Measurements from ENCODE around the gene MS4A18.
"Not testable (repeated sequence)": the region's sequence is repeated elsewhere in the genome, so short reads cannot be mapped to it uniquely, and the experiment has no call there.

MS4A18 gene

DNA sequence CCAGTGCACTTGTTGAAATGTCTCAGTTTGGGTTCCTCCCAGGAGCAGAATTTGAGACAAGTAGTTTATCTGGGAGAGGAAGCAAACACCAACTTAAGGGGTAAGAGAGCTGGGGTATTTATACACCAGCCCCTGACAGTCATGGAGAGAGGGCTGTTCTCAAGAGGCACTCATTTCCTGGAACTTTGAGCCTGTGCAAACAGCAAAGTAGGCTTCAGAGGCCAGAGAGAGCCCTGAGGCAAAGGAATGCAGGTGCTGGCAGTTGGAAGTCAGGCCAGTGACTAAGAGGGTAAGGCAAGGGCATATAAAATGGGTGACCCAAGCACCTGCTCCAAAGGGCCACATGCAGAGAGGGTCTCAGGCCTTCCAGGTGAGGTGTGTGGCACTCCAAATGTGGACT, 16.1 kb downstream of the MS4A18 start:
- DNase-seq: no peak

DNA sequence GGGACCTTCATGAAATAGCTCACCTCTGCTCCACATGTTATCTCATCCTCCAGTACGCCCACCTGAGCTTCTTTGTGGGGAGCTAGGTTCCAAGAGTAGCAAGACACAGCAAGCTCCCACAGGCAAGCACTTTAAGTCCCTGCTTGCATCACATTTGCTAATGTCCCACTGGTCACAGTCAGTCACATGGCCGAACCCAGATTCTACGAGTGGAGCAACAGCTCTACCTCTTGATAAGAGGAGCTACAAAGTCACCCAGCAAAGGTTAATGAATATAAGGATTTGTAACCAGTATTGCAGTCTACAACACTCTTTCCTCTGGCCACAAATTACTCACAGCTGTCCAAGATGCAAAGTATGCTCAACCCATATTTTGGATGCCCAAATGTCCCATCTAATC, 16.9 kb downstream of the MS4A18 start:
- no peak for DNase-seq

DNA sequence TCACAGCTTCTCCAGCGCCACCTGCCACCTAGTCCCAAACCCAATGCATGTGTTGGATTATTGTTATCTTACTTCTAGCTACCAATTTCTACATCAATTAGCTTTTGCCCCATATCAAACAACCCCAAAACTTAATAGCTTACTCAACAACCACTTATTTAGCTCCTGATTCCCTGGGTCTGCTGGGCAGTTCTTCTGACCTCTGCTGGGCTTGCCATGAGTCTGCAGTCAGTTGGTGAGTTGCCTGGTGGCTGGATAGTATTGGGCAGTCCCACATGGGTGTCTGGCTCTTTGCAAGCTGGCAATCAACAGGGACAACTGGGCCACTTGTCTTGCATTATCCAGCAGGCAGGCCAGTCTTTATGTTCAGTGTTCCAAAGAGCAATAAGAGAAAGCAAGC, 18.5 kb downstream of the MS4A18 start:
- DNase-seq: no peak

DNA sequence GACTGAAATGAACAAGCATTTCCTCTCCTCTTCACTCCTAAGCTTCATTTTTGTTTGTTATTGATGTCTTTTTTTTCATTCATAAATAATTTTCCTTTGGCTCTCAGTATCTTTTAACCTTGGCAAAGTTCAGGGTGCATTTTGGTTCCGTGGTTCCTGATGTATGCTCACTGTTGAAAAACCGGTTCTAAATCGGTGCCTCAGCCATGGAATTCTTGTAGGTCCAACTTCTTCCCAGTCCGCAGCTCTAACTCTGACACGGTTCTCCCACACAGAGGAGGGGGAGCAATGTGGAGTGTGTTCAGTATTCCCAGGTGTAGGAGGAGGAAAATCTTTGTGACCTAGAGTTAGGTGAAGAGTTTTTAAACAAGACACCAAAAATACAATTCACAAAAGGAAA, 19.6 kb downstream of the MS4A18 start:
- no peak for DNase-seq

DNA sequence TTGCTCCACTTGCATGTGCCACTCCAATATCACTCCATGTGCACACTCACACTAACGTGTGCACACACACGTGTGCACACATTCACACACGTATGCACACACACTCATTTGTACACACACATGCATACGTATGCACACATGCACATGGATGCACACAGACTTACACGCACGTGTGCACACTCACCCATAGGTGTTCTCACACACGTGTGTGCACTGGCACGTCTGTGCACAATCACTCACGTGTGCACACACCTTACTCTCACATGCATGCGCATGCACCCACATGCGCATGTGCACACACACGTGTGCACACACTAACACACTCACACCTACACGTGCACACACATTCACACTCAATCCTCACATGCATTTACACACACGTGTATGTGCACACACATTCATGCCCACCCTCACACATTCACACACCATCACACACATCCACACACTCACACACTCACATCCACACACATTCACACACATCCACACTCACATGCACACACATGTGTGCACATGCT, 22.9 kb downstream of the MS4A18 start:
- no peak for DNase-seq

DNA sequence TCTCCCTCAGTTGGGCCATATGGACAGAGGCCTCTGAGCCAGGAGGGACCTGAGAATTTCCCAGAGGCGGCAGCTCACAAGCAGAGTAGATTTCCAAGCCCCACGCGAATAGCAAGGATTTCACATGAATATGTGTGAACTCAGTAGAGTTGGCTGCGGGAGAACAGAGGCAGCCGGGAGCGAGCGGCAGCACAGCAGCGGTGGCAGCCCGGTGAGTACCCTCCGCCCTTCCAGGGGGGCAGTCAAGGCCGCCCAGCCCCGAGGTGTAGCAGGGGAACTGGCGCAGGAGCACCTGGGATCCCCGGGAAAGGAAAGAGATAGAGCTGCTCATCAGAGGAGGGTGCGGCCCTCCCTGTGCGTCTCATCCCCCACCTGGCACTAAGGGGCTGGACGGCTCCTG, 23.7 kb downstream of the MS4A18 start:
- no peak for DNase-seq

DNA sequence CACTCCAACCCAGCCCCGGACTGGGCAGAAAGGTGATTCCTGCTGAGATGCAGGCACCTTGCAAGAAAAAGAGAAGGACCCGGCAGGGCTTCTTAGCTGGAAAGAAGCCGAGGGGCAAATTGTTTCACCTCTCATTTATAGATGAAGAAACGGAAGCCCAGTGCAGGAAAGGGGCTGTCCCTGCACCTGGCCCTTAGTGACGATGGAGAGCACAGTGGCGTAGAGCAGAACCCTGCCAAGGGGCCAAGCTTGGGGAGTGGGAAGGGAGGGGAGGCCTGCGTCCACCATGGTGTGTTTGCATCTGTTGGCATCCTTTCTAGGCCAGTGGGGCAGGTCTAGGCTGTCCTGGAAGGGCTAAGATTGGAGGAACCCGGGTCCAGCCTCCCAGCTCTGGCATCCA, 24.3 kb downstream of the MS4A18 start:
- DNase-seq: no peak

DNA sequence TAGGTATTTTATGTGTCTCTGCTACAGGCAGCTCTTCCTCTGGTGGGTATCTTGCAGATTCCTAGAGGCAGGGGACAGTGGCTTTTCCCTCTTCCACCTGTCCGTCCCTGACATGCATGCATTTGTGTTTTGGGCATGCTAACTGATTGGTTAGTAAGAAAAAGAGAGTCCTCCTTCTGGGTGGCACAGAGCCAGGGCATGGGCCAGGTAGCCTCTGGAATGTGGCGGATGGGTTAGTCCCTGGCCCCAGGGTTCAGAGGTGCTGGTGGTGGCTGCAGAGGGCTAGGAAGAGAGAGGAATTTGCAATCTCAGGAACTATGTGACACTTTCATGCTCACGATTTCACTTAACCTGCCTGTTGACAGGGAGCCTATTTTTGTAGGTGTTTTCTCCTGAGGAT, 26.4 kb downstream of the MS4A18 start:
- DNase-seq: no peak

DNA sequence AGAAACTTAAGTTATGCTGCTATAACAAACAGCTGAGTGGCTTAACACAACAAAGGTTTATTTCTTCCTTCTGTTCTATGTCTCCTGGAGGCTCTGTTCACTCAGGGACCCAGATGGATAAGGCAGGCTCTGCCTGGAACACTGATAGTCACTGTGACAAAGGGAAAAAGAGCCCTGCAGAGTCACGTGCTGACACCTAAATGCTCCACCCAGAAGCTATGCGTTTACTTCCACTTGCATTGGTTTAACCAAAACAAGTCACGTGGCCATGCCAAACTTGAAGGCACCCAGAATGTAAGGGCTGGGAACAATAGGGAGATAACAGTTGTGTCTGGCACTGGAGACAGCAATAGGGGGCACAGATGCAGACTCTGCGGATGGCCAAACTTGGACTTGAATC, 28.8 kb downstream of the MS4A18 start:
- DNase-seq: no peak

DNA sequence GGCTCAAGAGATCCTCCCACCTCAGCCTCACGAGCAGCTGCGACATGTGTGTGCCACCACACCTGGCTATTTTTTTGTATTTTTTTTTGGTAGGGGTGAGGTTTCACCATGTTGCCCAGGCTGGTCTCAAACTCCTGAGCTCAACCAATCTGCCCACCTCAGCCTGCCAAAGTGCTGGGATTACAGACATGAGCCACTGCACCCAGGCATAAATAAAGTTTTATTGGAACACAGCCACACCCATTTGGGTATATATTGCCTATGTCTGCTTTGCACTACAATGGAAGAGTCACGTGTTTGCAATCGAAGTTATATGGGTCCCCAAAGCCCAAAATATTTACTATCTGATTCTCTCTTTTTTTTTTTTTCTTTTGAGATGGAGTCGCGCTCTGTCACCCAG, 30.4 kb downstream of the MS4A18 start:
- no peak for DNase-seq

DNA sequence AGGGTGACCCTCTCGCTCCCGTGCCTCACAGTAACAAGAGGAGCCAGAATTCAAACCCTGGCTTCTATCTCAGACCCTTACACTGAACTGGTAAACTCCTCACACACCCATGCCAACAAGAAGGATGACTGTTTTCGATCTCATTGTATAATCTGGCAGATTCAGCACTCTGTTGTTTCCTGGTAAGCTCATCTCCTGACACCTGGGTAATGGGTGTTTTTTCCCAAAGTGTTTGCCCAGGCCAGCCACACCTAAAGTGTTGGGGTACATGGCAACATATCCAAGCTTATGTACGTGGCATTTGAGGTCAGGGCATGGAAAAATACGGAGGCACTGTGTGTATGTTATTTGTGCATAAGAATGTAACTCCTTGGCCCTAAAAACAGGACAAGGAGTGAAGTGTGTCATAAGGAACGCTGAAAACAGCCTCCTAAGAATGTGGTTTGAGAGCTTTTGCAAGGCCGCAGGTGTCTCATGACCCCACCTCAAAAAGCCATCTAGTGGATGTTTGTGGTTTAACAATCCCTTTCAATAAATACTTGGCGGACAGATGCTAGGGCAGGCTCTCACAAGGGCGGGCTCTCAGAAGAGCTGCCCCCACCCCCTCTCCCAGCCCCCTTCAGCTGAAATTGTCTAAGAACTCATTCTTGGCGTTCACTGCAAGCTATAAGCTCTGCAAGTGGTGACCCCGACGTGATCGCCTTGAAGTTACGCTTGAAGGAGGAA, 31.9 kb downstream of the MS4A18 start, which contains the start of gene MS4A15:
Gene MS4A15, plus strand, starts transcription at position 561 of the 726 bp plus-strand sequence. CDS start 6,867 bp downstream, outside the sequence.
- DNase-seq: no peak

DNA sequence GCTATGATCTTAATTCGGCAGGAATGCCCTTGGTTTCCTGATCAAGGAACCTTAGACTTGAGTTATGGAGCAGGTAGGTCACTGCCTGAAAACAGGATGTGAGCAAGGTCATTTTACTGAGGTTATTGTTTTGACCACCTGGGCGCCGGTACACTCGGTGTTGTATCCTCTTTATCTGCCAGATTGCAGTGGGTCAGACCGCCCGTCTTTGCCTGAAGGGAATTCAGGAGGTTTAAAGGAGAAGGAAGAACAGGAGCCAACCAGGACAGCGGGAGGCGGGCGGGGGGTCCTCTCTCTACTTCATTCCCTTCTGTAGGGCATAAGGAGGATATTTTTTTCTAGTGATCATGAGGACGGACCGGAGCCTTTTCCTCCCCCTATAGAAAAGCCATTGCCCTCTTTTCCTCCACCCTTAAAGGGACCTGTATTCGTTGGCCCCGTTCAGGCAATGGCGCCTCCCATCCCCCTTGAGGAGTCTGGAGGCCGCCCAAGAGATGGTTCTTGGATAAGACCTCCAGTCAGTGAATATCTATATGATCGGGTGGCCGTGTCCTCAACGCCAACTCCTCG, 32.8 kb downstream of the MS4A18 start:
- no peak for DNase-seq

DNA sequence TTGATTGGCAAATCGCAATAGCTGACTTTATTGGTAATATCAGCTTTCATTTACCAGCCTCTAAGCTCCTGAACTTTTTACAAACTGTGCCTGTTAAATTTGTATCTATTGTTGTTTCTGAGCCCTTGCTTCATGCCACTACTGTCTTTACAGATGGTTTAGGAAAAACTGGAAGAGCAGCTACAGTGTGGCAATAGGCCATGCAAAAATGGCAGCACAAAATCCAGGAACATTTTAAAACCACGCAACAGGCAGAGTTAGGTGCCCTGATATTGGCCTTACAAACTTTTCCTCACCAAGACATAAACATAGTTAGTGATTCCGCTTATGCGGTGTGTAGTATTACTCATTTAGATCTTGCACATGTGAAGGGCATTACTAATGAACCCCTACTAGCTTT, 34.2 kb downstream of the MS4A18 start:
- DNase-seq: not testable (repeated sequence)

DNA sequence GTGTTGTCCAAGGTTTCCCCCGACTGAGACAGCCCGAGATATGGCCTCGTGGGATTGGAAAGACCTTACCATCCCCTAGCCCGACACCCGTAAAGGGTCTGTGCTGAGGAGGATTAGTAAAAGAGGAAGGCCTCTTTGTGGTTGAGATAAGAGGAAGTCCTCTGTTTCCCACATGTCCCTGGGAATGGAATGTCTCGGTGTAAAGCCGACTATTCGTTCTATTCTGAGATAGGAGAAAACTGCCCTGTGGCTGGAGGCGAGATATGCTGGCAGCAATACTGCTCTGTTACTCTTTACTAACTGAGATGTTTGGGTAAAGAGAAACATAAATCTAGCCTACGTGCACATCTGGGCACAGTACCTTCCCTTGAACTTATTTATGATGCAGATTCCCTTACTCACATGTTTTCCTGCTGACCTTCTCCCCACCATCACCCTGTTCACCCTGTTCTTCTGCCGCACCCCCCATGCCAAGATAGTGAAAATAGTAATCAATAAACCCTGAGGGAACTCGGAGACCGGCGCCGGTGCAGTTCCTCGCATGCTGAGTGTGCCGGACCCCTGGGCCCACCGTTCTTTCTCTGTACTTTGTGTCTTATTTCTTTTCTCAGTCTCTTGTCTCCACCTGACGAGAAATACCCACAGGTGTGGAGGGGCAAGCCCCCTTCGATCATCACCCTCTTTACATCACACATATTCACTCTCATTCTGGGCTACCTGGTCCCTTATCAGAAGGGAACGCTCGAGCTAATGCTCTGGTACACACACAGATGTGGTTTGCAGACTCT, 35.1 kb downstream of the MS4A18 start:
- peak; percentile 39 for DNase-seq

DNA sequence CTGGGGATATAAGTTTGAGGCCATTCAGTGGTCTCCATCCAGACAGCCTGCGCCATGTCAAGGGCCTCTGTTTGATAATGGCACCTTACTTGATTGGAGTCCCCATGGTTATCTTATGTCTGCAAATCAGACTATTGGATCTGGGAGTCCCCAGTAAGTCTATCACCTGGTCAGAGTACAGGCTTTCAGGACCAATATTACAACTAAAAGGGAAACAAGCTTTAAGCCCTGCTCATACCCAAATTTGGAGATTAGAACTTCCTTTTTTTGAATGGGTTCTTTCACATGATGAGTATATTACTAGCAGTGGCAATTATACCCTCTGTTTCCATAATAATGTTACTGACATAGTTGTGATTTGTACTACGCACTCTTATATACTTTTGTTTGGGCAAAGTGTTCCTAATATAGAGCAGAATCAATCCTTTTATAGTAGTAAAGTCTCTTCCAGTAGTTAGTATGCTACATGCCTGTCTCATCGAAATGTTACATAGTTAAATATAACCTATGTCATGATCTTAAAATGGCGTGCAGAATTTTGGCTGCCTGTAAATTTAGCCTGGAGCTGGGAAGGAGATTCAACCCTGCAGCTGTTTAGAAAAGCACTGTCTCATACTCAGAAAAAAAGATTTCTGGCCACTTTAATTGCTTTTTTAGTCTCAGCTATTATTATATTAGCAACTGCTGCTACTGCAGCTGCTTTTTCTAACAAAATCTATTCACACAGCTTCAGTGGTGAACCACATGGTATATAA, 37.1 kb downstream of the MS4A18 start:
- peak; percentile 10 for DNase-seq

DNA sequence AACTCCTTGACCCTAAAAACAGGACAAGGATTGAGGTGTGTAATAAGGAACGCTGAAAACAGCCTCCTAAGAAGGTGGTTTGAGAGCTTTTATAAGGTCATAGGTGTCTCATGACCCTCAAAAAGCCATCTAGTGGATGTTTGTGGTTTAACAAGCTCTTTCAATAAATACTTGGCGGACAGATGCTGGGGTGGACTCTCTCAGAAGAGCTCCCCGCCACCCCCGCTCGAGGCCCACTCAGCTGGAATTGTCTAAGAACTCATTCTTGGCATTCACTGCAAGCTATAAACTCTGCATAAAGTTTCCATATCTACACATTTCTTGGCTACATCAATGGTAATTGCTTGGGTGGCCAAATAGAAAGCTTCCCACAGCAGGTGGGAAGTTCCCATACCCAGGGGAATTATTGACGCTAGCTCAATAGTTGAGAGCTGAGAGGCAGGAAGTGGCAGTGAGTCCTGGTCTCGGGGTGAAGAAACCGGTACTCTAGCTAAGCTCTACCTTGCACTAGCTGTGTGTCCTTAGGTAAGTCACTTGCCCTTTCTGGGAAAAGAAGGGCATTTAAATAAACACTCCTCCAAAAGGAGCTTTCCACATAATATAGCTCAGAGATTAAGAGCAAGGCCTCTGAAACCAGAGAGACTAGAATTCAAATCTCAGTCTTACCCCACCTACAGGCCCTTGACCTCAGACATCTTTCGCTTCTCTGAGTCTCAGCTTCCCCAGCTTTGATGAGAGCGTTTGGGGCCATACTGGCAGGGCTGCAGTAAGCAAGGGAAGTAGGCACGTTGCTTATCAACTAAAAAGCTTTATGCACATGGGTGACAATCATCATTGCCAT, 38.6 kb downstream of the MS4A18 start:
- DNase-seq: no peak

DNA sequence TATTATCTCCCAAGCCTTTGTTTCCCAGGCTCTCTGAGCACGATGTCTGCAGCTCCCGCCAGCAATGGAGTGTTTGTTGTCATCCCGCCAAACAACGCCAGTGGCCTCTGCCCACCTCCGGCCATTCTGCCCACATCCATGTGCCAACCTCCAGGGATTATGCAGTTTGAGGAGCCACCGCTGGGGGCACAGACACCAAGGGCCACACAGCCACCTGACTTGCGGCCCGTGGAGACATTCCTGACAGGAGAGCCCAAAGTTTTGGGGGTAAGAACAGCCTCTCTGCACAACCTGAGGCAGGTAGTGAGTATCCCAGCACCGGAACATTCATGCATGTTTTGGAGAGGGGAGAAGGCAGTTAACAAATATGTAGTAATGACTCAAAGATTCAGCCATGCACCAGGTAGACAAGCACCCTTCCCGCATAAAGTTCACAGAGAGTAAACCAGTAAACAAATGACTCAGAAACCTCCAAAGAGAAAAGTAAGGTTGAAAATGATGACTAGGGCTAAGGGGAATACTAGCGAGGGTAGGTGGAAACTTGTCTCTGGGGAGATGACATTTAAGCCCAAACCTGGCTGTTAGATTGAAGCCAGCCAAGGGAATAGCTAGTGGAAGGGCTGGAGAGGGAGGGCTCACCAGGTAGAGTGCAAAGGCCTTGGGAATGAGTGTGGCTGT, 39.3 kb downstream of the MS4A18 start:
- DNase-seq: no peak

DNA sequence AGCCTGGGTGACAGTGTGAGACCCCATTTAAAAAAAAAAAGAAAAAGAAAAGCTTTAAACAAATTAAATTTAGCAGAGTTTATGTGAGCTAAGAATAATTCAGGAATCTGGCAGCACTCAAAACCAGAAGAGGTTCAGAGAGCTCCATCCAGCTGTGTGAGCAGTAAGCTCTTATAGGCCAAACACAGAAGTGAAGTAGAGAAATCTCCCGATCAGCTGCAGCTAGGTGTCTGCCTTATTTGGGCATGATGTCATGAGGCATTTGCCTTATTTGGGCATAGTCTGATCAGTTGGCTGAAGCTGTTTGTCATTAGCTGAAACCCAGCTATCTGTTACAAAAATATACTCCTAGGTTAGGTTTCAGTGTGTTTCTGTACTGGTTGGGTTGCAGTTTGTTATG, 40.4 kb downstream of the MS4A18 start:
- no peak for DNase-seq

DNA sequence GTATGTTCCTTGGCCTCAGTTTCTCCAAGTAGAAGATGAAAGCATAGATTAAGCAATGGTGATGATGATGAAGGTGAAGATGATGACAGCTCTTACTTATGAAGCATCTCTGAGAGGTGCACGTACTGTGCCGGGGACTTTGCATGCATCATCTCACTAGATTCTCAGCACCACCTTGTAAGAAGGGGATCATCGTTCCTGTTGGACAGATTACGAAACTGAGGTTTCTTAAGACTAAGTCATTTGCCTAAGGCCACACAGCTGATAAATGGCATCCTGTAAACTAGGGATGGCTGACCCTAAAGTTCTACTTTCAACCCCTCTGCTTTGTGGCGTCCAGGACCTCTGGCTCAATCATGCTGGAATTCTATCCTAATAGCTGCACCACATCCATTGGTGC, 40.8 kb downstream of the MS4A18 start:
- no peak for DNase-seq

DNA sequence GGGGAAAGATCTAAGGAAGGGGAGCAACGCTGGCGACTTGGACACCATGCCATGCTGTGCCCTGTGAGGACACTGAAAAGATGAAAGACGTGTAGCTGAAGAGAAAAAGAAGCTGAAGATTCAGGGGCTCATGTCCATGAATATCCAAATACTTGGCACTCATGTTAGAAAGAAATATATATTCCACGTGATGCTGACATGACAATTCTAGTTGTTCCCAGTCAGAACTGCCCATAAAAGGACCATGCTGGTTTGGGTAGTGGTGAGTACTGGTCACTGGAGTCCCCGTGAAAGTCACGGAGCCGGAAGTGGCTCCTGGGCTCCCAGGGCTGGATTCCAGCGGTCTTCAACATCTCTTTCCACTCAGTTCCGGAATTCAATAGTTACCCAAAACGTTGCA, 42.0 kb downstream of the MS4A18 start:
- no peak for DNase-seq

DNA sequence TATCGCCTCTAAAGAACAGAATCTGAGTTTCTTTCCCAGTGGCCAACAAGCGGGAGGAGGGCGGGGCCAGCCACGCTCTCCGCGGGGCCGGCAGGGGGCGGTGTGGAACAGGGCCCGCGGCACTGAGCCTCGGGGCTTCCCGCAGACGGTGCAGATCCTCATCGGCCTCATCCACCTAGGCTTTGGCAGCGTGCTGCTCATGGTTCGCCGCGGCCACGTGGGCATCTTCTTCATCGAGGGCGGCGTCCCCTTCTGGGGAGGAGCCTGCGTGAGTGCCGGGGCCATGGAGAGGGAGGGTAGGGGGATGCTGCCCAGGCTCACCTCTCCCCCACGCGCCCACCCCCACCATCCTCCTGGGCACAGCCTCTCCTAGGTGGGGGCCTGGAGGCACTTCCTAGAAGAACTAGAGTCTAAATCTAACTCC, 42.9 kb downstream of the MS4A18 start:
- no peak for DNase-seq

DNA sequence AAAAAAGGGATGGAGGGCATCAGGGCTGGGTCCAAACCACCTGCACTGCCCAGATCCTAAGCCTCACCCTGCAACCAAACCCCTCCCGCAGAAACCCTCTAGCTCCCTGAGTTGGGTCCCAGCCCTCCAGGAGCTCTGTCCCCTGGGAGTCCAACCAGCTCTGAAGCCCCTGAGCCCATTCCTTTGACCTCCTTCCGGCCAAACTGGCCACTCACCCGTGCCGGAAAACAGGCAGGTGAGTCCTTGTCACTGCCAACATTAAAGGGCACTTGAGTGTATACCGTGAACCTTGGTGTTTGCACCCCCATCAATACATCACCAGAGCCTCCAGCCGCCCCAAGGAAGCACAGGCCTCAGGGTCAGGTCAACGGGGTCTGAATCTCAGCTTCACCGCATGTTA, 43.7 kb downstream of the MS4A18 start:
- DNase-seq: no peak
